CD4-positive, alpha-beta T cell treated with Interleukin-1 beta for 1 hour (primary cell): ENCODE measurements around the gene VPS13A.

Experiments used
- DNase-seq, 2 donors: peaks; one replicate each; pipeline ENCODE4 v3.0.0-alpha.2; 2020 to 2022

Gene VPS13A

DNA sequence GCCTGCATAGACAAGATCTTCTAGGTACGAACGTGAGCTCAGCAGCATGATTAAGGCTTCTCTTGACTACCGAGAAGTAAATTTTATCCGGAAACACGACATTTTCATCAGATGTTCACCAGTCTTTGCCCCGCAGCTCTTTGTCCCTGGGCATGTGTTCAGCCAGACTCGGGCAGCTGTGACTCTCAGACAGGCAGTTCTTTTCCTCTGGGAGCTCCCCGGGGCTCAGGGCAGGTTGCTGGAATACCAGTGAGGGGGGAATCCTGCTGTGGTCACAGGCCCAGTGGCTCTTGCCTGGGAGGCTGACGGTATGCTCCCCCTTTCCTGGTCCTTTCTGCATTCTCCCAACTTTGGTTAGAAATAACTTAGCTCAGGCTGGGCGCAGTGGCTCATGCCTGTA, 284.7 kb downstream of the VPS13A start:
- DNase-seq, result no peak

DNA sequence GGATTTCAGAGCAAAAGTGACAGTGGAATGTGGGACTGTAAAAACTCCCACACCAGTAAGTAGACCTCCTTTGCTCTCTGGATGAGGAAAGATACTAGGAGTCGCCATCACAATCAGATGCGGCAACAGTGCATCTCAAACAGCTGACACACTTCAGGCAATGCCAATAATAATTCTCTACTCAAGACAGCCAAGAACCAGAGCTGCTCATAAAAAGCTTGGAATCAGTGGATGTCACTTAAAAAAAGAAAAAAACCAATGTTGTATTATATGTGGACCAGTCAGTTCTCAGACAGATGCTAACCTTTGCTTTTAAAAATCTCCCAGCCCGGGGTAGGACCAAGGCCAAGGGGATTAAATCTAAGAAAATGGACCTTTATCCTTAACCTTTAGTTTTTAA, 285.8 kb downstream of the VPS13A start:
- DNase-seq, result no peak

- no peak for DNase-seq
These were observed 287.3 kb downstream of the VPS13A start for GRCh38 chr9:77464661-77465060.

DNA sequence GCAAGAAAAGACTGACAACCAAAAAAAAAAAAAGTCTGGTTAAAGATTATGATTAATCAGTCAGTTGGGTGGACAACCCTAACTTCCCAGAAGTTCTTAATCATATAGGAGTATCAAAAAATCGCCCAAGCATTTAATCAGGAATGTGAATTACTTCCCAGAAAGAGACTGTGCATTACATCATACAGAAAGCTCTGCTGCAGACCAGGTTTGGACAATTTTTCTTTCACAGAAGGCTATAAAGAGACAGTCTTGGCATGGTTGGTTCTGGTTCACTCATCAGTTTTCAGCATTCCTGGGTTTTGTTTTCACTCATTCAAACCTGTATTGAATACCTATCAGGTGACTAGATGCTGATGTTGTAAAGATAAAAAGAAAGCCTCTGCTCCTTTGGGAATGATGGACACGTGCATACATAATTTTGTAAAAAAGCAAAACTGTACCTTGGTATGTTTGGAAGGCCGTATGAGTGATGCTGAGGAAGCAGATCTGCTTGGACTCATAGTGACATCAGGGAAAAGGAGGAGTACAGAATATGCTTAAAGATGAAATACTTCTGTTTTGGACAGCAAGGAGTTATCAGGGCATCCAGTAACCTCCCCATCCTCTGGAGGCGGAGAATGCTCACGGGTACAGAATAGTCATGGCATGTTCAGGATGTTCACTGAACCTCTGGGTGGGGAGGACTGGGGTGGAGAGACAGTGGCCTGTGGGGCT, 292.3 kb downstream of the VPS13A start:
- no peak for DNase-seq
